ENCODE results near the gene DLGAP4.

DLGAP4 gene

GRCh38 chr20:36298061-36298460 is 8.1 kb upstream of the DLGAP4 start:
- TF ChIP-seq CTCF (conservative IDR thresholded peaks at IDR 0.05) = no peak
- H3K27ac ChIP-seq = no peak overlapping the region

GRCh38 chr20:36298795-36299339 is 7.3 kb upstream of the DLGAP4 start:
- H3K27ac ChIP-seq = no peak overlapping the region
- TF ChIP-seq CTCF (conservative IDR thresholded peaks at IDR 0.05) = no peak

GRCh38 chr20:36299459-36299858 is 6.7 kb upstream of the DLGAP4 start:
- TF ChIP-seq CTCF (conservative IDR thresholded peaks at IDR 0.05) = no peak
- no peak overlapping the region for H3K27ac ChIP-seq

GRCh38 chr20:36301359-36302119 is 4.6 kb upstream of the DLGAP4 start:
- no peak overlapping the region for H3K27ac ChIP-seq
- TF ChIP-seq CTCF (conservative IDR thresholded peaks at IDR 0.05) = no peak

GRCh38 chr20:36303020-36303595 is 3.0 kb upstream of the DLGAP4 start:
- no peak overlapping the region for H3K27ac ChIP-seq
- no peak for TF ChIP-seq CTCF (conservative IDR thresholded peaks at IDR 0.05)

- H3K27ac ChIP-seq = no peak overlapping the region
- TF ChIP-seq CTCF (conservative IDR thresholded peaks at IDR 0.05) = no peak
Observed at GRCh38 chr20:36303831-36304230, 2.3 kb upstream of the DLGAP4 start.

- no peak for TF ChIP-seq CTCF (conservative IDR thresholded peaks at IDR 0.05)
Observed at GRCh38 chr20:36304786-36305495, 1.2 kb upstream of the DLGAP4 start.

More at GRCh38 chr20:36304786-36305495, 1.2 kb upstream of the DLGAP4 start:
- H3K27ac ChIP-seq = no peak overlapping the region
